Duodenal mucosa (tissue), 2 donors: ENCODE measurements around the gene CTTN.

Experiments
- H3K27ac ChIP-seq: one replicate; pipeline ENCODE4 v1.7.0; 2013; ENCODE audit warnings: low read depth, low read length
- H3K27me3 ChIP-seq, 2 donors: one replicate each; pipeline ENCODE4 v1.7.0; 2013; ENCODE audit warnings: low read length in 2 of 2, control low read depth in 1 of 2; ENCODE audit not compliant: insufficient read depth in 2 of 2, control insufficient read depth in 1 of 2
- H3K36me3 ChIP-seq, 2 donors: one replicate each; pipeline ENCODE4 v1.7.0; 2013; ENCODE audit warnings: low read length in 2 of 2, control low read depth in 1 of 2; ENCODE audit not compliant: insufficient read depth in 2 of 2, control insufficient read depth in 1 of 2
- H3K4me1 ChIP-seq, 2 donors: one replicate each; pipeline ENCODE4 v1.7.0; 2013; ENCODE audit warnings: low read length in 2 of 2, control low read depth in 1 of 2; ENCODE audit not compliant: insufficient read depth in 2 of 2, control insufficient read depth in 1 of 2
- H3K4me3 ChIP-seq, 2 donors: one replicate each; pipeline ENCODE4 v1.7.0; 2013; ENCODE audit warnings: low read length in 2 of 2, low read depth in 1 of 2
- H3K9ac ChIP-seq, 2 donors: one replicate each; pipeline ENCODE4 v1.7.0; 2013; ENCODE audit warnings: low read length in 2 of 2, low read depth in 1 of 2
- H3K9me3 ChIP-seq, 2 donors: one replicate each; pipeline ENCODE4 v1.7.0; 2013; ENCODE audit warnings: low read length in 2 of 2, control low read depth in 1 of 2; ENCODE audit not compliant: control insufficient read depth in 1 of 2

Gene CTTN

DNA sequence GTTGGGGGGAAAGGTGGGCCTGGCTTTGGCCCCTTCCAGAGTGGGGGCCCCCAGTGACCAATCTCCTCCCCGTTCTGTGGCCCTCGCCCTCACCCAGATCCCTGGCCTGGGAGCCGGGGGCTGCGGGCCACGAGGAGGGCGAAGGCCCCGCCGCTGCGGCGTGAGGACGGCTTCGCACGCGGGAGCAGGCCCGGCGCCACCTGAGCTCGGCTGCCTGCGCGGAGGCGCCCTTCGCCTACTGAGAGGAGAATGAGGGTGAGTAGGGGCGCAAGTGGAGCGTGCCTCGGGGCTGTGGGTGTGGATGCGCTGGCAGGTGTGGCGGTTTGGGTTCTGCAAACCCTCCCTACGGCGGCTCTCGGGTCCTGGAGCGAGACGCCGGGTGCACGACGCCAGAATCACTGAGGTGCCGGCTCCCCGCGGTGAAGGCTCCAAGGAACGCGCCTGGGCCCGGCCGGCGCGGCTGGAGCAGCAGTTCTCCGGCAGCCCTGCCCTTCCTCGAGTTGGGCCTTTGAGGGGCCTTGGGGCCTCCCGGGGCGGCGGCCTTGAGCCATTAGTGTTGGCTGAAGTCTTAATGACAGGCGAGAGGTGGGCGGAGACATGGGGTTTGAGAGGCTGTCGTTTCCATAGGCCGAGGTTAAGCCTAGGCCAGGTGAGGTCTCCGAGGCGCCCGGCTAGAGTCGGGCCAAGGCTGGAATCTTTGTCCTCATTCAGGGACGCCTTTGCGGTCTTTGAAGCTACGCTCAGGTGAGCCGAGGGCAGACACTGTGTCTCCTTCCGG lies 65.3 kb downstream of the CTTN start:
- no peak overlapping the region for H3K4me3 ChIP-seq
- no peaks in the 10 kb centered on the region for H3K9me3 ChIP-seq
- H3K27ac ChIP-seq = no peak overlapping the region
- peaks cover 3 to 10% of the 10 kb centered on the region in 2 donors for H3K27me3 ChIP-seq
- H3K36me3 ChIP-seq = no peaks in the 10 kb centered on the region
- H3K4me1 ChIP-seq = peaks cover 0 to 4% of the 10 kb centered on the region in 2 donors
- no peak overlapping the region for H3K9ac ChIP-seq

DNA sequence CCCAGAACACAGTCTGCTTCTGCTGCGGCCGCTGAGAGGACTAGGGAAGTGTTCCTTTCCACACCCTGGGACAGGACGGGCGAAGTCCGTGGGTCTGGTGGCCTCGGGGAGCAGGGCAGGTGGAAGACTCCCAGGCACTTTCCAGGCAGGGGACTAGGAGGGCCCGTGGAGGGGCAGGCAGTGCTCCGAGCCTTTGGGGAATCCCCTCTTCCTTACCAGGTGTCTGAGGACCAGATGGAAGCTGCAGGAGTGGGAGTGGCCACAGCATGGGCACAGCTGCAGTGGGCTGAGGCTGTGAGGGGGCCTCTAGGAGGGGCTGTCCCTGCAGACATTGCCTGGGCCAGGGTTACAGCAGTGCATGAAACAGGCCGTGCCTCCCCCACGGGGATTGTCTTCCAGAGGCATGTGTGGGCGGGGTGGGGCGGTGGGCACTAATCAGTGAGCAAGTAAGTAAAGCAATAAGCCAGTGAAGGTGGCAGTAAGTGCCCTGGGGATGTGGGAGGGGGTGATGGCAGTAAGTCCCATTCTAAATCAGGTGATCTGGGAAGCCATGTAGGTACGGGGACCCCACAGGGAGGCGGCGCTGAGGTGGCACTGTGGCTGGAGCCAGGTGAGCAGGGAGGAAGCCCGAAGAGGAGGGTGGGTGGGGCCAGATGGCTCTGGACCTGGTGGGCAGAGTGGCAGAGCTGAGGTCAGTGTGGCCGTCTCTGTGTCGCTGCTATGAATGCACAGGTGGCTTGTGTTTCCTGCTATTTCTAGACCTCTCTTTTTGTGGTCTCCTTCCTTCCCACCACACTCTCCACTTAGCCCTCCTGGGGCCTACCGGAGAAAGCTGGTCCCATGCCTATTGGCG lies 66.4 kb downstream of the CTTN start:
- Histone ChIP-seq H3K9ac (no peak overlapping the region), H3K27ac (no peak overlapping the region), H3K36me3 (no peaks in the 10 kb centered on the region), H3K27me3 (peaks cover 0 to 10% of the 10 kb centered on the region in 2 donors), H3K9me3 (no peaks in the 10 kb centered on the region), H3K4me3 (no peak overlapping the region), H3K4me1 (peaks cover 0 to 4% of the 10 kb centered on the region in 2 donors)

GRCh38 chr11:70466154-70466553 lies 67.8 kb downstream of the CTTN start:
- peaks cover 0 to 4% of the 10 kb centered on the region in 2 donors for H3K4me1 ChIP-seq

DNA sequence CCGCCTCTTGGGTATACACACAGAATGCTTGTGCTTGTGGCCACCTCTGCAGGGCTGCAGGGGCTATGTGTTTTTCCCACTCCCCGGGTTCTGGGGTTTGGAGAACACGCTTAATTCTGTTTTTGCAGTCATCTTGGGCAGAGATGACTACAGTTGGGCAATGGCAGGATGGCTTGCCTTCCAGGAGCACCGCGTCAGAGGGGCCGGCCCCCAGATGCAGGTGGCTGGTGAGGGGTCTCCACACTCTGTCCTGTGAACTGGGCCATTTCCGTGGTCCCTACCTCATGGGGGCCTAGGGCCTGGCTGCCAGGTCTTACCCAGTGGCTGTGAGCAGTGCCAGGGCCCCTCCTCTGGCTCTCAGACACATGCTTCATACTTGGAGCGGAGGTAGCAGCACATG lies 68.3 kb downstream of the CTTN start:
- Histone ChIP-seq H3K36me3 (no peaks in the 10 kb centered on the region), H3K9ac (no peak overlapping the region), H3K27ac (no peak overlapping the region), H3K4me3 (no peak overlapping the region), H3K9me3 (no peaks in the 10 kb centered on the region), H3K4me1 (peaks cover 0 to 4% of the 10 kb centered on the region in 2 donors), H3K27me3 (peaks cover 0 to 10% of the 10 kb centered on the region in 2 donors)

More at GRCh38 chr11:70466154-70466553, 67.8 kb downstream of the CTTN start:
- Histone ChIP-seq H3K27me3 (peaks cover 0 to 10% of the 10 kb centered on the region in 2 donors), H3K9me3 (no peaks in the 10 kb centered on the region), H3K9ac (no peak overlapping the region), H3K4me3 (no peak overlapping the region), H3K27ac (no peak overlapping the region), H3K36me3 (no peaks in the 10 kb centered on the region)

- H3K9ac ChIP-seq = no peak overlapping the region
- no peaks in the 10 kb centered on the region for H3K36me3 ChIP-seq
- peaks cover 0 to 4% of the 10 kb centered on the region in 2 donors for H3K4me1 ChIP-seq
- H3K9me3 ChIP-seq = no peaks in the 10 kb centered on the region
- no peak overlapping the region for H3K4me3 ChIP-seq
- no peak overlapping the region for H3K27ac ChIP-seq
- H3K27me3 ChIP-seq = peaks cover 0 to 4% of the 10 kb centered on the region in 2 donors
These were observed 69.1 kb downstream of the CTTN start for GRCh38 chr11:70467201-70468085.

DNA sequence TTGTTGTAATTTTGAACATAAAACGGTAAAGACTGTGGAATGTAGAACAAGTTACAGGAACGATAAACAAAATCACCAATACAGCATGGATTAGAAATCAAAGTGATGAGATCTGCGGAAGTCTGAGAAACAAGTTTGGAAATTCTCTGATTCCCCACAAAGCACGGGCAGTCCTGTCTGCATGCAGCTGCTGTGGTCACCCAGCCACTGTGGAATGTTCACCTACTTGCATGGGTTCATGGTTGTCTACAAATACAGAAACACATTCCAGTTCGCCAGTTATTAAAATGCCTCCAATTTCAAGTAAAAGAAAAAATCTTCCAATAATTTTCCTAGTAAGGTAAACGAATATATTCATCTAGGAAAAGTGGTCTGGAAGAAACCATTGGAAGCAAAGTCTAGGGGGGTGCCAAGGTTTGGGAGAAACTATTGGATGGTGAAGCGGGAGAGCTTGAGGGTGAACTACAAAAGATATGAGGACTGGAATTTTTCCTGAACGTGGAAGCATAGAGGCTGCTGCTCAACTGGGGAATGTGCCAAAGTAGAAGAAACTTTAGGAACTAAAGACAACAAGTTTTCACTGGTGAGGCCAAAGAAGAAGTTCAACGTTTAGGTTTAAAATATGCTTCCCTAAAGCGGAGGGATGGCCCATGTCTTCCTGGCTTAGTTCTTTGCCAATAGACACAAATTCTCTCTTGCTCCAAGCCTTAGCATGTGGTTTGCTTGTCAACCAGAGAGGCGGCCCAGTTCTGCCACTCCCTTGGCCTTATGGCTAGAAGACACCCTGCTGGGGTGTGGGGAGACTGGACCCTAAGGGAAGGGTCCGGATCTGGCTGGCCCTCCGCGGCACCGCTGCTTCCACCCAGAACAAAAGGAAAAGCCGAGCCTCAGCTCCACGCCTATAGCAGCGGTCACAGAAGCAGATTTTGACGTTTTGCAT lies 70.2 kb downstream of the CTTN start:
- Histone ChIP-seq H3K9ac (no peak overlapping the region), H3K27me3 (no peaks in the 10 kb centered on the region), H3K9me3 (no peaks in the 10 kb centered on the region), H3K36me3 (no peaks in the 10 kb centered on the region), H3K4me3 (no peak overlapping the region), H3K27ac (no peak overlapping the region), H3K4me1 (peaks cover 0 to 4% of the 10 kb centered on the region in 2 donors)

DNA sequence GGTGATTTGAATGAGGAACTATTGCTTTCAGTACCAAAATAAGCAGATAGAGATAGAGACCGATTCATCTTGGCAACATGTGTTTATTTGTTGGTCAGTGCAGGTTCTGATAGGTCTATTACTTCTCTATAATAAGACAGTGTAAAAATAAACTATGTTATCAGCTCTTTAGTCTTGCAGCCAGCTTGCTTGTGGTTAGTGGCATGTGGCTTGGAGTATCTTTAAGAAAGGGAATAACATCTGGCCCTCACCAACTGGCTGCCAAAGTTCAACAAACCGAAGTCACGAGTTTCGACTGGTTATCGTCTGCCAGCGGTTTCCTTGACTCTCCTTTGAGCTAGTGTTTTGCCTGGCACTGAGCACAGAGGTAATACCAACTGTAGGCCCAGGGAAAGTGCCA lies 71.8 kb downstream of the CTTN start:
- Histone ChIP-seq H3K36me3 (no peaks in the 10 kb centered on the region), H3K27me3 (no peaks in the 10 kb centered on the region), H3K4me1 (no peaks in the 10 kb centered on the region), H3K4me3 (no peak overlapping the region), H3K9me3 (no peaks in the 10 kb centered on the region), H3K9ac (no peak overlapping the region), H3K27ac (no peak overlapping the region)

GRCh38 chr11:70471254-70471653 lies 72.9 kb downstream of the CTTN start:
- no peaks in the 10 kb centered on the region for H3K9me3 ChIP-seq
- H3K36me3 ChIP-seq = no peaks in the 10 kb centered on the region
- no peak overlapping the region for H3K27ac ChIP-seq
- H3K4me1 ChIP-seq = no peaks in the 10 kb centered on the region
- no peaks in the 10 kb centered on the region for H3K27me3 ChIP-seq
- H3K4me3 ChIP-seq = no peak overlapping the region
- H3K9ac ChIP-seq = no peak overlapping the region

- Histone ChIP-seq H3K4me1 (no peaks in the 10 kb centered on the region), H3K9me3 (no peaks in the 10 kb centered on the region), H3K36me3 (no peaks in the 10 kb centered on the region), H3K27ac (no peak overlapping the region), H3K9ac (no peak overlapping the region), H3K27me3 (no peaks in the 10 kb centered on the region), H3K4me3 (no peak overlapping the region)
These were observed 73.9 kb downstream of the CTTN start for GRCh38 chr11:70472240-70472639.
